Measurements from ENCODE around the gene ZC3HAV1. TPM values are rescaled to one million over a fixed set of nuclear protein-coding genes. Genes with fewer than 3 reads are reported as not detected.
A peak's percentile ranks its signal among the peaks of the same experiment; 100 is the strongest.

The ZC3HAV1 gene
- total and polyA plus RNA-seq, 9 of the 15 experiments (the other 6 are each of a cell fraction or from before 2014, with no cell fraction given) = 11.9 to 40.5 (median 23.9) TPM

- TF ChIP-seq, protein P1, sequence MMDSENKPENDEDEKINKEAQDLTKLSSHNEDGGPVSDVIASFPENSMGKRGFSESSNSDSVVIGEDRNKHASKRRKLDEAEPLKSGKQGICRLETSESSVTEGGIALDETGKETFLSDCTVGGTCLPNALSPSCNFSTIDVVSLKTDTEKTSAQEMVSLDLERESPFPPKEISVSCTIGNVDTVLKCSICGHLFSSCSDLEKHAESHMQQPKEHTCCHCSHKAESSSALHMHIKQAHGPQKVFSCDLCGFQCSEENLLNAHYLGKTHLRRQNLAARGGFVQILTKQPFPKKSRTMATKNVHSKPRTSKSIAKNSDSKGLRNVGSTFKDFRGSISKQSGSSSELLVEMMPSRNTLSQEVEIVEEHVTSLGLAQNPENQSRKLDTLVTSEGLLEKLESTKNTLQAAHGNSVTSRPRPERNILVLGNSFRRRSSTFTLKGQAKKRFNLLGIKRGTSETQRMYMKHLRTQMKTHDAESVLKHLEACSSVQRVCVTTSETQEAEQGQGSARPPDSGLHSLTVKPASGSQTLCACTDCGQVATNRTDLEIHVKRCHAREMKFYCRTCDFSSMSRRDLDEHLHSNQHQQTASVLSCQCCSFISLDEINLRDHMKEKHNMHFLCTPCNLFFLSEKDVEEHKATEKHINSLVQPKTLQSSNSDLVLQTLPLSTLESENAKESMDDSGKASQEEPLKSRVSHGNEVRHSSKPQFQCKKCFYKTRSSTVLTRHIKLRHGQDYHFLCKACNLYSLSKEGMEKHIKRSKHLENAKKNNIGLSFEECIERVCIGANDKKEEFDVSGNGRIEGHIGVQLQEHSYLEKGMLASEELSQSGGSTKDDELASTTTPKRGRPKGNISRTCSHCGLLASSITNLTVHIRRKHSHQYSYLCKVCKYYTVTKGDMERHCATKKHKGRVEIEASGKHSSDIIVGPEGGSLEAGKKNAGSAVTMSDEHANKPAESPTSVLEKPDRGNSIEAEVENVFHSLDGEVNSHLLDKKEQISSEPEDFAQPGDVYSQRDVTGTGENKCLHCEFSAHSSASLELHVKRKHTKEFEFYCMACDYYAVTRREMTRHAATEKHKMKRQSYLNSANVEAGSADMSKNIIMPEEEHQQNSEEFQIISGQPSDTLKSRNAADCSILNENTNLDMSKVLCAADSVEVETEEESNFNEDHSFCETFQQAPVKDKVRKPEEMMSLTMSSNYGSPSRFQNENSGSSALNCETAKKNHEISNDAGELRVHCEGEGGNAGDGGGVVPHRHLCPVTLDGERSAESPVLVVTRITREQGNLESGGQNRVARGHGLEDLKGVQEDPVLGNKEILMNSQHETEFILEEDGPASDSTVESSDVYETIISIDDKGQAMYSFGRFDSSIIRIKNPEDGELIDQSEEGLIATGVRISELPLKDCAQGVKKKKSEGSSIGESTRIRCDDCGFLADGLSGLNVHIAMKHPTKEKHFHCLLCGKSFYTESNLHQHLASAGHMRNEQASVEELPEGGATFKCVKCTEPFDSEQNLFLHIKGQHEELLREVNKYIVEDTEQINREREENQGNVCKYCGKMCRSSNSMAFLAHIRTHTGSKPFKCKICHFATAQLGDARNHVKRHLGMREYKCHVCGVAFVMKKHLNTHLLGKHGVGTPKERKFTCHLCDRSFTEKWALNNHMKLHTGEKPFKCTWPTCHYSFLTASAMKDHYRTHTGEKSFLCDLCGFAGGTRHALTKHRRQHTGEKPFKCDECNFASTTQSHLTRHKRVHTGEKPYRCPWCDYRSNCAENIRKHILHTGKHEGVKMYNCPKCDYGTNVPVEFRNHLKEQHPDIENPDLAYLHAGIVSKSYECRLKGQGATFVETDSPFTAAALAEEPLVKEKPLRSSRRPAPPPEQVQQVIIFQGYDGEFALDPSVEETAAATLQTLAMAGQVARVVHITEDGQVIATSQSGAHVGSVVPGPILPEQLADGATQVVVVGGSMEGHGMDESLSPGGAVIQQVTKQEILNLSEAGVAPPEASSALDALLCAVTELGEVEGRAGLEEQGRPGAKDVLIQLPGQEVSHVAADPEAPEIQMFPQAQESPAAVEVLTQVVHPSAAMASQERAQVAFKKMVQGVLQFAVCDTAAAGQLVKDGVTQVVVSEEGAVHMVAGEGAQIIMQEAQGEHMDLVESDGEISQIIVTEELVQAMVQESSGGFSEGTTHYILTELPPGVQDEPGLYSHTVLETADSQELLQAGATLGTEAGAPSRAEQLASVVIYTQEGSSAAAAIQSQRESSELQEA (IDR thresholded peaks at IDR 0.05; ENCODE audit: low read depth) = no peak
- TF ChIP-seq PHB2 (IDR thresholded peaks at IDR 0.05; ENCODE audit: low read depth) = peak; percentile 92
- no peak for TF ChIP-seq SUPT5H (IDR thresholded peaks at IDR 0.05)
- TF ChIP-seq BMI1 (IDR thresholded peaks at IDR 0.05; ENCODE audit: low read length) = no peak
- no peak; the same call in 1 of the 2 replicates for TF ChIP-seq ETV1 (tag; conservative IDR thresholded peaks at IDR 0.05; ENCODE audit: low read depth)
- peak; percentile 70 for TF ChIP-seq MAFG (tag; conservative IDR thresholded peaks at IDR 0.05)
- peak; percentile 97 for TF ChIP-seq ZNF766 (CRISPR knock-in tag; conservative IDR thresholded peaks at IDR 0.05)
- TF ChIP-seq MCM7 (IDR thresholded peaks at IDR 0.05) = no peak
- peak; percentile 32; the same call in 1 of the 2 replicates for TF ChIP-seq ZFP1 (CRISPR knock-in tag; IDR thresholded peaks at IDR 0.05)
- no peak for TF ChIP-seq HOXB6 (CRISPR knock-in tag; IDR thresholded peaks at IDR 0.05; ENCODE audit: borderline replicate concordance)
- TF ChIP-seq ZNF3 (CRISPR knock-in tag; IDR thresholded peaks at IDR 0.05) = no peak
- 0 out of 2 replicates have a peak, but pooled peaks have one; percentile 37 for TF ChIP-seq ZNF75A (CRISPR knock-in tag; IDR thresholded peaks at IDR 0.05)
- no peak for TF ChIP-seq ILF3 (IDR thresholded peaks at IDR 0.05; ENCODE audit: borderline replicate concordance)
- TF ChIP-seq, protein P2, sequence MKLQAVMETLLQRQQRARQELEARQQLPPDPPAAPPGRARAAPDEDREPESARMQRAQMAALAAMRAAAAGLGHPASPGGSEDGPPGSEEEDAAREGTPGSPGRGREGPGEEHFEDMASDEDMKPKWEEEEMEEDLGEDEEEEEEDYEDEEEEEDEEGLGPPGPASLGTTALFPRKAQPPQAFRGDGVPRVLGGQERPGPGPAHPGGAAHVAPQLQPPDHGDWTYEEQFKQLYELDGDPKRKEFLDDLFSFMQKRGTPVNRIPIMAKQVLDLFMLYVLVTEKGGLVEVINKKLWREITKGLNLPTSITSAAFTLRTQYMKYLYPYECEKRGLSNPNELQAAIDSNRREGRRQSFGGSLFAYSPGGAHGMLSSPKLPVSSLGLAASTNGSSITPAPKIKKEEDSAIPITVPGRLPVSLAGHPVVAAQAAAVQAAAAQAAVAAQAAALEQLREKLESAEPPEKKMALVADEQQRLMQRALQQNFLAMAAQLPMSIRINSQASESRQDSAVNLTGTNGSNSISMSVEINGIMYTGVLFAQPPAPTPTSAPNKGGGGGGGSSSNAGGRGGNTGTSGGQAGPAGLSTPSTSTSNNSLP (IDR thresholded peaks at IDR 0.05; ENCODE audit: borderline replicate concordance, low read depth, low read length) = peak; percentile 98
- 0 out of 2 replicates have a peak, but pooled peaks have one; percentile 56 for TF ChIP-seq TSHZ1 (CRISPR knock-in tag; IDR thresholded peaks at IDR 0.05)
These were observed 14.8 kb upstream of the ZC3HAV1 start (continued) for GRCh38 chr7:139124084-139124914.

All from K562 (cell line).